Measurements from ENCODE around the gene PFDN5.

Gene PFDN5

GRCh38 chr12:53345486-53346188, 50.3 kb downstream of the PFDN5 start:
- TF ChIP-seq CTCF (IDR thresholded peaks at IDR 0.05; ENCODE audit: insufficient read depth, low read length, missing control alignments) = no peak
- POLR2A ChIA-PET = interaction anchor here (0.6 to 1.7 kb wide), 13 partner anchors 11 to 295 kb away, joined by 3 to 9 read pairs (median 5); partner anchors contain the start of genes AAAS, MYG1, PFDN5 and TARBP2
- DNase-seq (ENCODE audit: low read depth, low spot score) = no peak
- H3K4me3 ChIP-seq (ENCODE audit: low read depth, low read length) = peak overlapping the region; percentile 70
- CTCF ChIA-PET = interaction anchor here (0.6 to 16.2 kb wide), 35 partner anchors 8 to 280 kb away, joined by 3 to 593 read pairs (median 7); partner anchors contain the start of genes AAAS, AMHR2, CSAD and ITGB7

- CTCF ChIA-PET = interaction anchor here (2.0 to 16.2 kb wide), 7 partner anchors 20 to 280 kb away, joined by 7 to 593 read pairs (median 19); partner anchors contain the start of genes AAAS, AMHR2 and NPFF
- DNase-seq (ENCODE audit: low read depth, low spot score) = no peak
- TF ChIP-seq CTCF (IDR thresholded peaks at IDR 0.05; ENCODE audit: insufficient read depth, low read length, missing control alignments) = no peak
- POLR2A ChIA-PET = no interaction called here
- no peak overlapping the region for H3K4me3 ChIP-seq (ENCODE audit: low read depth, low read length)
These were observed 51.1 kb downstream of the PFDN5 start for GRCh38 chr12:53346491-53346890.

GRCh38 chr12:53347905-53348304, 52.6 kb downstream of the PFDN5 start:
- DNase-seq (ENCODE audit: low read depth, low spot score) = no peak
- ChIA-PET CTCF (interaction anchor here (0.6 to 16.2 kb wide), 13 partner anchors 9 to 187 kb away, joined by 3 to 593 read pairs (median 6); partner anchors contain the start of genes AAAS, AMHR2, NPFF and PRR13), POLR2A (no interaction called here)
- TF ChIP-seq CTCF (IDR thresholded peaks at IDR 0.05; ENCODE audit: insufficient read depth, low read length, missing control alignments) = no peak
- H3K4me3 ChIP-seq (ENCODE audit: low read depth, low read length) = no peak overlapping the region

All from AG04449 (cell line).